OCI-LY1 (cell line): ENCODE results near the gene SVOPL.

Experiments
- CTCF ChIP-seq: fragments of 200-600 bp; sonication (generic), shearing (Covaris generic); IDR thresholded peaks from 2 replicates; pipeline ENCODE4 v1.5.1; 2017; ENCODE audit warnings: mild to moderate bottlenecking, antibody characterized with exemption, low read length, moderate library complexity, mixed read lengths
- EZH2 ChIP-seq: fragments of 200-600 bp; sonication (generic), shearing (Covaris generic); IDR thresholded peaks from 2 replicates; pipeline ENCODE4 v1.8.0; 2017; ENCODE audit warnings: borderline replicate concordance, mixed run types, mild to moderate bottlenecking, antibody characterized with exemption, low read length, moderate library complexity, mixed read lengths

GRCh38 chr7:138657854-138658386, 43.2 kb downstream of the SVOPL start:
- TF ChIP-seq CTCF (no peak), EZH2 (no peak)
